WTC11 (cell line): Measurements from ENCODE around the gene NOD1. TPM values are rescaled to one million over a fixed set of nuclear protein-coding genes. Genes with fewer than 3 reads are reported as not detected.

Experiments
- ATAC-seq: fragments of 200-7000 bp; cut with Tn5 transposase; 2 replicates; pipeline ENCODE4 v1.10.0; 2021; ENCODE audit warnings: mild to moderate bottlenecking, moderate library complexity
- CTCF ChIA-PET: fragments of 300-600 bp; sonication (Branson Sonifier 250); formaldehyde crosslinking; loops from one replicate; lab custom pipeline; 2021; ENCODE audit warnings: antibody characterized with exemption; lab: Charles Lee
- POLR2A ChIA-PET: fragments of 350-600 bp; sonication (Branson Sonifier 250); formaldehyde crosslinking; loops from one replicate; lab custom pipeline; 2021; ENCODE audit warnings: antibody characterized with exemption; lab: Charles Lee
- DNase-seq: peaks from one replicate; pipeline ENCODE4 v3.0.0; 2021; ENCODE audit warnings: low spot score
- H3K27ac Mint-ChIP-seq: 2 replicates; pipeline ENCODE4 v1.8.0; 2021; ENCODE audit warnings: mixed read lengths
- H3K27me3 Mint-ChIP-seq: 2 replicates; pipeline ENCODE4 v1.8.0; 2021; ENCODE audit warnings: low read depth, mild to moderate bottlenecking, moderate library complexity, mixed read lengths
- H3K36me3 Mint-ChIP-seq: 2 replicates; pipeline ENCODE4 v1.8.0; 2021; ENCODE audit warnings: mixed read lengths
- H3K4me1 Mint-ChIP-seq: 2 replicates; pipeline ENCODE4 v1.8.0; 2022; ENCODE audit warnings: mixed read lengths
- H3K4me3 Mint-ChIP-seq: 2 replicates; pipeline ENCODE4 v1.8.0; 2021; ENCODE audit warnings: mild to moderate bottlenecking, moderate library complexity, mixed read lengths
- H3K9me3 Mint-ChIP-seq: 2 replicates; pipeline ENCODE4 v1.8.0; 2021; ENCODE audit warnings: mixed read lengths
- ARID4B ChIP-seq: sonication (generic); formaldehyde crosslinking; IDR thresholded peaks from 2 replicates; pipeline ENCODE4 v1.8.0; 2023; ENCODE audit warnings: missing genetic modification reagents, mild to moderate bottlenecking, borderline replicate concordance
- CREM ChIP-seq: sonication (generic); formaldehyde crosslinking; IDR thresholded peaks from 2 replicates; pipeline ENCODE4 v1.8.1; 2022; ENCODE audit warnings: mild to moderate bottlenecking, missing genetic modification reagents, moderate library complexity
- GRHL2 ChIP-seq: fragments of 250-450 bp; sonication (Bioruptor Pico); IDR thresholded peaks from 2 replicates; pipeline ENCODE4 v1.8.0; 2022; ENCODE audit warnings: mild to moderate bottlenecking, moderate library complexity; ENCODE audit not compliant: insufficient replicate concordance, severe bottlenecking
- IRF2 ChIP-seq: sonication (generic); formaldehyde crosslinking; IDR thresholded peaks from 2 replicates; pipeline ENCODE4 v1.8.0; 2022; ENCODE audit warnings: low read depth, missing genetic modification reagents, borderline replicate concordance
- KAT7 ChIP-seq: sonication (generic); formaldehyde crosslinking; IDR thresholded peaks from 2 replicates; pipeline ENCODE4 v1.8.1; 2023; ENCODE audit warnings: missing genetic modification reagents, mild to moderate bottlenecking, borderline replicate concordance
- NR1H2 ChIP-seq: sonication (generic); formaldehyde crosslinking; IDR thresholded peaks from 2 replicates; pipeline ENCODE4 v1.9.0; 2021; ENCODE audit warnings: mild to moderate bottlenecking, moderate library complexity, missing genetic modification reagents
- NR3C1 ChIP-seq: sonication (generic); formaldehyde crosslinking; conservative IDR thresholded peaks from 2 replicates; pipeline ENCODE4 v1.8.1; 2023; ENCODE audit warnings: low read depth, mild to moderate bottlenecking, missing genetic modification reagents
- PRRX2 ChIP-seq: fragments of 250-450 bp; sonication (Bioruptor Pico); IDR thresholded peaks from 2 replicates; pipeline ENCODE4 v1.8.0; 2021; ENCODE audit warnings: mild to moderate bottlenecking
- RELA ChIP-seq: sonication (generic); formaldehyde crosslinking; IDR thresholded peaks from 2 replicates; pipeline ENCODE4 v1.8.1; 2022; ENCODE audit warnings: missing genetic modification reagents, mild to moderate bottlenecking, borderline replicate concordance
- SMAD3 ChIP-seq: sonication (generic); formaldehyde crosslinking; IDR thresholded peaks from 2 replicates; pipeline ENCODE4 v1.8.0; 2022; ENCODE audit warnings: missing genetic modification reagents, mild to moderate bottlenecking, borderline replicate concordance
- ZBTB21 ChIP-seq: sonication (generic); formaldehyde crosslinking; IDR thresholded peaks from 2 replicates; pipeline ENCODE4 v1.8.1; 2023; ENCODE audit warnings: mild to moderate bottlenecking, missing genetic modification reagents, borderline replicate concordance
- ZNF121 ChIP-seq: sonication (generic); formaldehyde crosslinking; IDR thresholded peaks from 2 replicates; pipeline ENCODE4 v1.8.0; 2023; ENCODE audit warnings: missing genetic modification reagents
- ZNF232 ChIP-seq: sonication (generic); formaldehyde crosslinking; IDR thresholded peaks from 2 replicates; pipeline ENCODE4 v1.8.0; 2022; ENCODE audit warnings: mild to moderate bottlenecking, missing genetic modification reagents
- ZNF263 ChIP-seq: sonication (generic); formaldehyde crosslinking; IDR thresholded peaks from 2 replicates; pipeline ENCODE4 v1.8.1; 2022; ENCODE audit warnings: low read depth, mild to moderate bottlenecking, moderate library complexity, missing genetic modification reagents
- ZNF317 ChIP-seq: sonication (generic); formaldehyde crosslinking; IDR thresholded peaks from 2 replicates; pipeline ENCODE4 v1.8.1; 2023; ENCODE audit warnings: low read depth, mild to moderate bottlenecking, moderate library complexity, missing genetic modification reagents, borderline replicate concordance
- ZNF512 ChIP-seq: sonication (generic); formaldehyde crosslinking; IDR thresholded peaks from 2 replicates; pipeline ENCODE4 v1.8.1; 2022; ENCODE audit warnings: missing genetic modification reagents, borderline replicate concordance
- total RNA-seq: library from RNA; stranded (reverse); gene quantifications from 3 replicates; pipeline ENCODE4 v1.2.3, GENCODE V29; 2021
- TF ChIP-seq, protein P1 (sequence below): sonication (generic); formaldehyde crosslinking; IDR thresholded peaks from 2 replicates; pipeline ENCODE4 v1.8.1; 2023; ENCODE audit warnings: mild to moderate bottlenecking, moderate library complexity, missing genetic modification reagents
- TF ChIP-seq, protein P2 (sequence below): sonication (generic); formaldehyde crosslinking; IDR thresholded peaks from 2 replicates; pipeline ENCODE4 v1.8.1; 2022; ENCODE audit warnings: mild to moderate bottlenecking, missing genetic modification reagents, moderate library complexity, borderline replicate concordance
- TF ChIP-seq, protein P3 (sequence below): sonication (generic); formaldehyde crosslinking; IDR thresholded peaks from 2 replicates; pipeline ENCODE4 v1.8.0; 2022; ENCODE audit warnings: mild to moderate bottlenecking, missing genetic modification reagents
- TF ChIP-seq, protein P4 (sequence below): sonication (generic); formaldehyde crosslinking; IDR thresholded peaks from 2 replicates; pipeline ENCODE4 v1.8.1; 2023; ENCODE audit warnings: mild to moderate bottlenecking, missing genetic modification reagents
- TF ChIP-seq, protein P5 (sequence below): sonication (generic); formaldehyde crosslinking; IDR thresholded peaks from 2 replicates; pipeline ENCODE4 v1.8.0; 2022; ENCODE audit warnings: mild to moderate bottlenecking, missing genetic modification reagents

NOD1 gene
- total RNA-seq, 1 experiment from 2014 or later, result 6.4 TPM

GRCh38 chr7:30411173-30411572 is 67.4 kb downstream of the NOD1 start (continued):
- TF ChIP-seq, protein P1, sequence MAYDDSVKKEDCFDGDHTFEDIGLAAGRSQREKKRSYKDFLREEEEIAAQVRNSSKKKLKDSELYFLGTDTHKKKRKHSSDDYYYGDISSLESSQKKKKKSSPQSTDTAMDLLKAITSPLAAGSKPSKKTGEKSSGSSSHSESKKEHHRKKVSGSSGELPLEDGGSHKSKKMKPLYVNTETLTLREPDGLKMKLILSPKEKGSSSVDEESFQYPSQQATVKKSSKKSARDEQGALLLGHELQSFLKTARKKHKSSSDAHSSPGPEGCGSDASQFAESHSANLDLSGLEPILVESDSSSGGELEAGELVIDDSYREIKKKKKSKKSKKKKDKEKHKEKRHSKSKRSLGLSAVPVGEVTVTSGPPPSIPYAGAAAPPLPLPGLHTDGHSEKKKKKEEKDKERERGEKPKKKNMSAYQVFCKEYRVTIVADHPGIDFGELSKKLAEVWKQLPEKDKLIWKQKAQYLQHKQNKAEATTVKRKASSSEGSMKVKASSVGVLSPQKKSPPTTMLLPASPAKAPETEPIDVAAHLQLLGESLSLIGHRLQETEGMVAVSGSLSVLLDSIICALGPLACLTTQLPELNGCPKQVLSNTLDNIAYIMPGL (CRISPR knock-in tag), result no peak
- no peak for TF ChIP-seq ARID4B (CRISPR knock-in tag)

DNA sequence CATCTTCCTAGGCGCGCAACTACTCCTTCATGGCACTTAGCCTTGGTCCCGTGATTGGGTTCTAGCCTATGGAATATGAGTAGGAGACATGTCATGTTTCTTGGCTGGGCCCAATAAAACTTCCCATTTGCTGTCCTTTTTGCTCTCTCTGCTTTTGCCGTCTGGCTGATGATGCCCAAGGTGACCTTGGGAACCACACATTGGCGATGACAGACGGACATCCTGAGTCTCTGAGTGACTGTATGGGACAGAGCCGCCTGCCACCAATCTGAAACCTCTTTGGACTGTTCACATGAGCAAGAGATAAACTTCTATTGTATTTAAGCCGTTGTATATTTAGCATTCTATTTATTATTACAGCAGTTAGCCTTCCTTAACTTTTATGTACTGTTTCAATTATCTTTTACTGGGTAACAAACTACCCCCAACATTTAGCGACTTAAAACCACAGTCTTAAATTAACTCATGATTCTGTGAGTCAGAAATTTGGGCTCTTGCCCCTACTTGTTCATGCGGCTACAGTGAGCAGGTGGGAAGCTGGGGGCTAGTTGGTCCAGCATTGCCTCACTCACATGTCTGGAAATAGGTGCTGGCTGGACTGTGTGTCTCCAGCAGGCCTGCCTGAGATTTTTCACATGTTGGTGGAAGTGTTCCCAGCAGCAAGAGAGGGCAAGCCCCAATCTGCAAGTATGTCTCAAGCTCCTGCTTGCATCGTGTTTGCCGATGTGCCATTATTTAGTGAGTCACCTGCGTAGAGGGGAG is 71.7 kb downstream of the NOD1 start:
- Mint-ChIP-seq H3K36me3 (no peaks in the 10 kb centered on the region), H3K27me3 (no peaks in the 10 kb centered on the region), H3K9me3 (0 out of 2 replicates have a peak, but pooled peaks cover 3% of the 10 kb centered on the region), H3K27ac (0 out of 2 replicates have a peak overlapping the region, but pooled peaks have one; percentile 25), H3K4me1 (no peaks in the 10 kb centered on the region), H3K4me3 (no peak overlapping the region)
- POLR2A ChIA-PET, result interaction anchor here (0.5 kb wide), 1 partner anchor 145 kb away, joined by 5 read pairs; no protein-coding TSS in a partner anchor
- TF ChIP-seq, protein P2, sequence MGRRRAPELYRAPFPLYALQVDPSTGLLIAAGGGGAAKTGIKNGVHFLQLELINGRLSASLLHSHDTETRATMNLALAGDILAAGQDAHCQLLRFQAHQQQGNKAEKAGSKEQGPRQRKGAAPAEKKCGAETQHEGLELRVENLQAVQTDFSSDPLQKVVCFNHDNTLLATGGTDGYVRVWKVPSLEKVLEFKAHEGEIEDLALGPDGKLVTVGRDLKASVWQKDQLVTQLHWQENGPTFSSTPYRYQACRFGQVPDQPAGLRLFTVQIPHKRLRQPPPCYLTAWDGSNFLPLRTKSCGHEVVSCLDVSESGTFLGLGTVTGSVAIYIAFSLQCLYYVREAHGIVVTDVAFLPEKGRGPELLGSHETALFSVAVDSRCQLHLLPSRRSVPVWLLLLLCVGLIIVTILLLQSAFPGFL (CRISPR knock-in tag), result no peak
- TF ChIP-seq, protein P3, sequence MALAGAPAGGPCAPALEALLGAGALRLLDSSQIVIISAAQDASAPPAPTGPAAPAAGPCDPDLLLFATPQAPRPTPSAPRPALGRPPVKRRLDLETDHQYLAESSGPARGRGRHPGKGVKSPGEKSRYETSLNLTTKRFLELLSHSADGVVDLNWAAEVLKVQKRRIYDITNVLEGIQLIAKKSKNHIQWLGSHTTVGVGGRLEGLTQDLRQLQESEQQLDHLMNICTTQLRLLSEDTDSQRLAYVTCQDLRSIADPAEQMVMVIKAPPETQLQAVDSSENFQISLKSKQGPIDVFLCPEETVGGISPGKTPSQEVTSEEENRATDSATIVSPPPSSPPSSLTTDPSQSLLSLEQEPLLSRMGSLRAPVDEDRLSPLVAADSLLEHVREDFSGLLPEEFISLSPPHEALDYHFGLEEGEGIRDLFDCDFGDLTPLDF (CRISPR knock-in tag), result no peak
- TF ChIP-seq IRF2 (no peak), ZBTB21 (CRISPR knock-in tag) (no peak), NR3C1 (CRISPR knock-in tag) (no peak), KAT7 (CRISPR knock-in tag) (no peak), NR1H2 (CRISPR knock-in tag) (no peak), ZNF232 (CRISPR knock-in tag) (no peak), PRRX2 (CRISPR knock-in tag) (no peak), RELA (CRISPR knock-in tag) (no peak), ZNF121 (CRISPR knock-in tag) (no peak), ZNF317 (no peak), GRHL2 (CRISPR knock-in tag) (no peak), SMAD3 (CRISPR knock-in tag) (no peak), ZNF512 (CRISPR knock-in tag) (no peak), CREM (CRISPR knock-in tag) (no peak), ZNF263 (CRISPR knock-in tag) (no peak)
- TF ChIP-seq, protein P4, sequence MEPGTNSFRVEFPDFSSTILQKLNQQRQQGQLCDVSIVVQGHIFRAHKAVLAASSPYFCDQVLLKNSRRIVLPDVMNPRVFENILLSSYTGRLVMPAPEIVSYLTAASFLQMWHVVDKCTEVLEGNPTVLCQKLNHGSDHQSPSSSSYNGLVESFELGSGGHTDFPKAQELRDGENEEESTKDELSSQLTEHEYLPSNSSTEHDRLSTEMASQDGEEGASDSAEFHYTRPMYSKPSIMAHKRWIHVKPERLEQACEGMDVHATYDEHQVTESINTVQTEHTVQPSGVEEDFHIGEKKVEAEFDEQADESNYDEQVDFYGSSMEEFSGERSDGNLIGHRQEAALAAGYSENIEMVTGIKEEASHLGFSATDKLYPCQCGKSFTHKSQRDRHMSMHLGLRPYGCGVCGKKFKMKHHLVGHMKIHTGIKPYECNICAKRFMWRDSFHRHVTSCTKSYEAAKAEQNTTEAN (CRISPR knock-in tag), result no peak
- TF ChIP-seq, protein P5, sequence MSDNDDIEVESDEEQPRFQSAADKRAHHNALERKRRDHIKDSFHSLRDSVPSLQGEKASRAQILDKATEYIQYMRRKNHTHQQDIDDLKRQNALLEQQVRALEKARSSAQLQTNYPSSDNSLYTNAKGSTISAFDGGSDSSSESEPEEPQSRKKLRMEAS, result no peak
- CTCF ChIA-PET, result interaction anchor here (0.6 to 0.9 kb wide), 5 partner anchors 10 to 242 kb away, joined by 3 to 5 read pairs (median 3); no protein-coding TSS in a partner anchor
- DNase-seq (no peak), ATAC-seq (no peak)
